GM19035 (cell line): Measurements from ENCODE around the gene NUDT5.
"Not testable (repeated sequence)": the region's sequence is repeated elsewhere in the genome, so short reads cannot be mapped to it uniquely, and the experiment has no call there.

ENCODE experiments used
- ATAC-seq: cut with Tn5 transposase; IDR thresholded peaks from one replicate; pipeline ENCODE4 v1.9.1; 2021; ENCODE audit not compliant: unreplicated experiment

The NUDT5 gene

GRCh38 chr10:12207114-12207513, 11.4 kb upstream of the NUDT5 start:
- ATAC-seq, result no peak

GRCh38 chr10:12205082-12205481, 9.4 kb upstream of the NUDT5 start:
- ATAC-seq, result no peak

GRCh38 chr10:12202226-12202625, 6.5 kb upstream of the NUDT5 start:
- no peak for ATAC-seq

- no peak for ATAC-seq
Observed at GRCh38 chr10:12201543-12201942, 5.9 kb upstream of the NUDT5 start.

GRCh38 chr10:12200850-12201249, 5.2 kb upstream of the NUDT5 start:
- no peak for ATAC-seq

GRCh38 chr10:12198156-12198555, 2.5 kb upstream of the NUDT5 start:
- no peak for ATAC-seq

- no peak for ATAC-seq
Observed at GRCh38 chr10:12196531-12197211, 980 bp upstream of the NUDT5 start.

- ATAC-seq, result peak; percentile 11
Observed at GRCh38 chr10:12195281-12195602, 449 bp downstream of the NUDT5 start.

- no peak for ATAC-seq
Observed at GRCh38 chr10:12194752-12195271, 879 bp downstream of the NUDT5 start.

- ATAC-seq, result no peak
Observed at GRCh38 chr10:12193193-12193592, 2.5 kb downstream of the NUDT5 start.

GRCh38 chr10:12191715-12192114, 4.0 kb downstream of the NUDT5 start:
- ATAC-seq, result no peak

- ATAC-seq, result no peak
Observed at GRCh38 chr10:12189426-12189825, 6.3 kb downstream of the NUDT5 start.

GRCh38 chr10:12188656-12189055, 7.0 kb downstream of the NUDT5 start:
- no peak for ATAC-seq

GRCh38 chr10:12187321-12187905, 8.3 kb downstream of the NUDT5 start:
- no peak for ATAC-seq

GRCh38 chr10:12186323-12186722, 9.4 kb downstream of the NUDT5 start:
- no peak for ATAC-seq

GRCh38 chr10:12184165-12184564, 11.5 kb downstream of the NUDT5 start:
- ATAC-seq, result no peak

- no peak for ATAC-seq
Observed at GRCh38 chr10:12181065-12181775, 14.5 kb downstream of the NUDT5 start.

- no peak for ATAC-seq
Observed at GRCh38 chr10:12180221-12180974, 15.3 kb downstream of the NUDT5 start.

GRCh38 chr10:12179606-12180170, 16.0 kb downstream of the NUDT5 start:
- no peak for ATAC-seq

- no peak for ATAC-seq
Observed at GRCh38 chr10:12177642-12178041, 18.0 kb downstream of the NUDT5 start.

- not testable (repeated sequence) for ATAC-seq
Observed at GRCh38 chr10:12171512-12171911, 24.2 kb downstream of the NUDT5 start.
